Thyroid gland (tissue), 4 donors: ENCODE data around the gene LANCL1.
"Not testable (repeated sequence)": the region's sequence is repeated elsewhere in the genome, so short reads cannot be mapped to it uniquely, and the experiment has no call there.

Experiments
- POLR2A ChIP-seq, 2 donors: fragments of 450-650 bp; IDR thresholded peaks; one replicate each; pipeline ENCODE4 v1.6.1; 2017; ENCODE audit warnings: antibody characterized with exemption in 2 of 2, mild to moderate bottlenecking in 2 of 2, moderate library complexity in 1 of 2
- TF ChIP-seq, protein P1 (sequence below), 6 experiments: fragments of 200-600 bp in 3 of 6; fragments of 450-650 bp in 3 of 6; sonication (generic) in 3 of 6; IDR thresholded peaks; one replicate each; pipeline ENCODE4 v1.5.1; 2016 to 2019; ENCODE audit warnings: antibody characterized with exemption in 6 of 6, mild to moderate bottlenecking in 2 of 6, inconsistent platforms in 1 of 6, moderate library complexity in 1 of 6

- TF ChIP-seq, protein P1, sequence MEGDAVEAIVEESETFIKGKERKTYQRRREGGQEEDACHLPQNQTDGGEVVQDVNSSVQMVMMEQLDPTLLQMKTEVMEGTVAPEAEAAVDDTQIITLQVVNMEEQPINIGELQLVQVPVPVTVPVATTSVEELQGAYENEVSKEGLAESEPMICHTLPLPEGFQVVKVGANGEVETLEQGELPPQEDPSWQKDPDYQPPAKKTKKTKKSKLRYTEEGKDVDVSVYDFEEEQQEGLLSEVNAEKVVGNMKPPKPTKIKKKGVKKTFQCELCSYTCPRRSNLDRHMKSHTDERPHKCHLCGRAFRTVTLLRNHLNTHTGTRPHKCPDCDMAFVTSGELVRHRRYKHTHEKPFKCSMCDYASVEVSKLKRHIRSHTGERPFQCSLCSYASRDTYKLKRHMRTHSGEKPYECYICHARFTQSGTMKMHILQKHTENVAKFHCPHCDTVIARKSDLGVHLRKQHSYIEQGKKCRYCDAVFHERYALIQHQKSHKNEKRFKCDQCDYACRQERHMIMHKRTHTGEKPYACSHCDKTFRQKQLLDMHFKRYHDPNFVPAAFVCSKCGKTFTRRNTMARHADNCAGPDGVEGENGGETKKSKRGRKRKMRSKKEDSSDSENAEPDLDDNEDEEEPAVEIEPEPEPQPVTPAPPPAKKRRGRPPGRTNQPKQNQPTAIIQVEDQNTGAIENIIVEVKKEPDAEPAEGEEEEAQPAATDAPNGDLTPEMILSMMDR (IDR thresholded peaks at IDR 0.05): not testable (repeated sequence)
- not testable (repeated sequence) for TF ChIP-seq POLR2A (IDR thresholded peaks at IDR 0.05)
These were observed 25.6 kb downstream of the LANCL1 start for GRCh38 chr2:210450942-210451341.
